ENCODE measurements around the gene KLHDC2.

DNA sequence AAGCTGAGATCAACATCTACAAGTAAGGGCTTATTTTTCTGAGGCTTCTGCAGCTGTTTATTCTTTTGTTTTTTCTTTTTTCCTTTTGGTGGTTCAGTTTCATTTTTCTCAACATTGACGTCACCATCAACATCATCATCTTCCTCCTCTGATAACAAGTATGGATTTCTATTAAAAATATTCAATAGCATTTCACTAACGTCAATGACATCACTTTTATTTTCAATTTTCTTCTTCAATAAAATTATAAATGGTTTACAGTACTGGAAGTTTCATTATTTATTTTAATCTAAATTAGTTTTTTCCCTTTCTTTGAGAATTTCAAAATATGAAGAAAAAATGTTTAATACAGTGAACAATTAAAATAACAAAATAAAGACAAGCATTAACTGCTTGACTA is 60.7 kb downstream of the KLHDC2 start:
- TF ChIP-seq EZH2 (IDR thresholded peaks at IDR 0.05; ENCODE audit: borderline replicate concordance, low read length), result no peak
- TF ChIP-seq, protein P1, sequence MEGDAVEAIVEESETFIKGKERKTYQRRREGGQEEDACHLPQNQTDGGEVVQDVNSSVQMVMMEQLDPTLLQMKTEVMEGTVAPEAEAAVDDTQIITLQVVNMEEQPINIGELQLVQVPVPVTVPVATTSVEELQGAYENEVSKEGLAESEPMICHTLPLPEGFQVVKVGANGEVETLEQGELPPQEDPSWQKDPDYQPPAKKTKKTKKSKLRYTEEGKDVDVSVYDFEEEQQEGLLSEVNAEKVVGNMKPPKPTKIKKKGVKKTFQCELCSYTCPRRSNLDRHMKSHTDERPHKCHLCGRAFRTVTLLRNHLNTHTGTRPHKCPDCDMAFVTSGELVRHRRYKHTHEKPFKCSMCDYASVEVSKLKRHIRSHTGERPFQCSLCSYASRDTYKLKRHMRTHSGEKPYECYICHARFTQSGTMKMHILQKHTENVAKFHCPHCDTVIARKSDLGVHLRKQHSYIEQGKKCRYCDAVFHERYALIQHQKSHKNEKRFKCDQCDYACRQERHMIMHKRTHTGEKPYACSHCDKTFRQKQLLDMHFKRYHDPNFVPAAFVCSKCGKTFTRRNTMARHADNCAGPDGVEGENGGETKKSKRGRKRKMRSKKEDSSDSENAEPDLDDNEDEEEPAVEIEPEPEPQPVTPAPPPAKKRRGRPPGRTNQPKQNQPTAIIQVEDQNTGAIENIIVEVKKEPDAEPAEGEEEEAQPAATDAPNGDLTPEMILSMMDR (IDR thresholded peaks at IDR 0.05; ENCODE audit: low read length), result no peak
